GM19239 (cell line): ENCODE measurements around the gene HOXA1.

Experiments used
- DNase-seq: peaks from one replicate; pipeline ENCODE4 v3.0.0; 2011; ENCODE audit warnings: low spot score; ENCODE audit not compliant: insufficient read length
- FAIRE-seq: peaks from 2 replicates; lab custom pipeline; 2011; peaks lifted over from hg19 to GRCh38; lab: Jason Lieb, UNC

Gene HOXA1

GRCh38 chr7:27107391-27108381, 11.9 kb upstream of the HOXA1 start:
- DNase-seq (no peak), FAIRE-seq (no peak)

DNA sequence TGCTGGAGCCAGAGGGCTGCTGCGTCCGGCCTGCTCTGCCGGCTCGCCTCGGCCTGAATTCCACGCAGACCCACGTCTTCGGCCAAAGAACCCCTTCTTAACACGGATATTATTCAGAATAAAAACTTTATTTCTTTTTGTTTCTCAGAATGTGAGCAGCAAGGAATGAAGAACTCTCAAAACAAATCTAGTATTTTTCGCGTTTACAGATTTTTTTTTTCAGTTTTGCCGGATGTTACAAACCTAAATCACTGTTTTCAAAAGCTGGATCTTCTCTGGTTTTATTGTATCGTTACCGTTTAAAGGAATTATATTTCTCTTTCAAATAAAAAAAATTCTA, 11.1 kb upstream of the HOXA1 start:
- FAIRE-seq (no peak), DNase-seq (no peak)

DNA sequence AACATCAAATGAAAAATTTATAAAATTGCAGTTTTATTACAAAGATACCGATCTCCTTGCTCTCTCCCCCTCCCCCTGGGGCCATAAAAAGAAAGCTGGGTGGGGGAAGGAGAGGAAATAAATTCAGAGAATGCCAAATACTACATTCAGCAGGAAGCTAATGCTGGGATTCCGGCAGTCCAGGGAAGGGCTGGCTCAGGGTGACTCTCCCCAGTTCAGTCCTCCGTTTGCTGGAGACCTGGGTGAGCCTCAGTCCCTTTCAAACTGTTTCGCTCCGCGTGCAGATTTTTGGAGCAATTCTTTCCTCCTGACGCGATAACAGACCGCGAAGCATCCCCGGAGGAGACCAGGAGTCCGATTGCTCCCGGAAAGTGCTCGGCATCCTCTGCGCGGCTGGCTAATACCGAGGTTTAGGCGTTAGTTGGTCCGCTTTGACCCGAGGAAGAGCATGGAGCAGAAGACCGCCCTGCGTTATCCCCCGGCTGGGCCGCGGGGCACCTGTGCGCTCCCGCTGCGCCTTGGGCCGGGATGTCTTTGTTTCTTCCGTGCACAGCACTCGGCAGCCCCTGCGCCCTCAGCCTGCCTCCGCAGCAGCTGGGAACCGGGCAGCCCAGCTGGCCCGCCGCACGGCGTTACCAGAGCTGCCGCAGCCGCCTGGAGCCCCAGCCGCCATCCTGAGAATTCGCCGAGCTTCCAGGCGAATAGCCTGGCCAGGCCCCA, 10.5 kb upstream of the HOXA1 start:
- FAIRE-seq (no peak), DNase-seq (no peak)

- FAIRE-seq: no peak
These were observed 9.7 kb upstream of the HOXA1 start for GRCh38 chr7:27105301-27106031.

GRCh38 chr7:27104341-27105058, 8.7 kb upstream of the HOXA1 start:
- no peak for FAIRE-seq
- no peak for DNase-seq

More at GRCh38 chr7:27105301-27106031, 9.7 kb upstream of the HOXA1 start:
- no peak for DNase-seq

DNA sequence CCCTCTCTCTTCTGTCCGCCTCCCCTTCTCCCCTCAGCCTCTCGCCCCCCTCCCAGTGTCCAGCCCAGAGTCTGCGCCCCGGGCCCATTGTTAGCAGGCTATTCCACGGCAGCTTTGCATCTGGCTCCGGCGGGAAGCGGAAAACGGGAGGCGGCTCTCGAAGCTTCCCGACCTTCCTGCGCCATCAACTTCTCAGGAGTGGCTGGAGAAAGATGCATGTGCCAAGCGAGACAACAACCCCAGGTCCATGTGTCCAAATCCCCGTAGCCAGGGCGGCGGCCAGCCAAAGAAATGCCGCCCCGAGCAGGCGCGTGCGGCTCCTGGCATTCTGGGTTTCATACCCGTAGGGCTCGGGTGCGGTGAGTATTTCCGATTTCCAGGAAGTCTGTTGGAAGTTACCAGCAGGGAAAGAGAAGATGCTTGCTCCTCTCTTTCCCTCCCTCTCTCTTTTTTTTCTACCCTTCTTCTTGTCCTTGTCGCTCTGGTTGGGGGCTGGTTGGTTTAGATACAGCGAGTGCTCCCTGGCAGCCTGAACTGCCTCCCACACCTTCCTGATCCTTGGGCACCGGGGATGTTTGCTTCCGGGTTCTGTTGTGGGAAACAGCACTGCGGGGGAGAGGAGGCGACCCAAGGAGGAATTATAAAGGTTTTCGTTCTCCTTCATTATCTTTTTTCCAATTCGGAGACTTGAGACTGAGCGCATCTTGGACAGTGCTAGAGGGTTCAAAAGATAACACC, 7.9 kb upstream of the HOXA1 start:
- no peak for DNase-seq
- FAIRE-seq: no peak

- FAIRE-seq (no peak), DNase-seq (no peak)
These were observed 7.0 kb upstream of the HOXA1 start, which contains the start of gene HOXA2 for GRCh38 chr7:27102581-27103442. Gene HOXA2, minus strand, starts transcription at chr7:27102683. Its CDS starts 183 bp downstream, at chr7:27102500.

GRCh38 chr7:27101957-27102580, 6.3 kb upstream of the HOXA1 start:
- FAIRE-seq (no peak), DNase-seq (no peak)

GRCh38 chr7:27101171-27101956, 5.6 kb upstream of the HOXA1 start:
- no peak for DNase-seq
- no peak for FAIRE-seq

DNA sequence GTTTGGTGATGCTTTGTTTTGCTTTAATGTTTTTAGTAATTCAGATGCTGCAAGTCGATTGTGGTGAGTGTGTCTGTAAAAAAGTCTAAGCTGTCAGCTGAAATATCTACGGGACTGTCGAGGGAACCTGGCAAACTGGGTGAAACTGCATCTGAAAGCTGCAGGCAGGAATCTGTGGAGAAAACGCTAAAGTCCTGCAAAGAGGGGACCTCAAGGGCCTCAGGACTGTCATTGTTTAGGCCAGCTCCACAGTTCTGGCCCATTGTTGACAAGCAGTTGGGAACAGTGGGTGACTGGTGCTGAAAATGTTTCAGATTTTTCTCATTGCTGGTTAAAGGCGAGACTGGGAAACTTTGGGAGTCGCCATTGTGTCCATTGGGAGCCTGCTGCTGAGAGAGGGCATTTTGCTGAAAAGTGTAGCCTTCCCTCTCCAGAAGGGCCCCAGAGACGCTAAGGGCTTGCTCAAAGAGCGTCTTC, 4.9 kb upstream of the HOXA1 start:
- FAIRE-seq (no peak), DNase-seq (no peak)

DNA sequence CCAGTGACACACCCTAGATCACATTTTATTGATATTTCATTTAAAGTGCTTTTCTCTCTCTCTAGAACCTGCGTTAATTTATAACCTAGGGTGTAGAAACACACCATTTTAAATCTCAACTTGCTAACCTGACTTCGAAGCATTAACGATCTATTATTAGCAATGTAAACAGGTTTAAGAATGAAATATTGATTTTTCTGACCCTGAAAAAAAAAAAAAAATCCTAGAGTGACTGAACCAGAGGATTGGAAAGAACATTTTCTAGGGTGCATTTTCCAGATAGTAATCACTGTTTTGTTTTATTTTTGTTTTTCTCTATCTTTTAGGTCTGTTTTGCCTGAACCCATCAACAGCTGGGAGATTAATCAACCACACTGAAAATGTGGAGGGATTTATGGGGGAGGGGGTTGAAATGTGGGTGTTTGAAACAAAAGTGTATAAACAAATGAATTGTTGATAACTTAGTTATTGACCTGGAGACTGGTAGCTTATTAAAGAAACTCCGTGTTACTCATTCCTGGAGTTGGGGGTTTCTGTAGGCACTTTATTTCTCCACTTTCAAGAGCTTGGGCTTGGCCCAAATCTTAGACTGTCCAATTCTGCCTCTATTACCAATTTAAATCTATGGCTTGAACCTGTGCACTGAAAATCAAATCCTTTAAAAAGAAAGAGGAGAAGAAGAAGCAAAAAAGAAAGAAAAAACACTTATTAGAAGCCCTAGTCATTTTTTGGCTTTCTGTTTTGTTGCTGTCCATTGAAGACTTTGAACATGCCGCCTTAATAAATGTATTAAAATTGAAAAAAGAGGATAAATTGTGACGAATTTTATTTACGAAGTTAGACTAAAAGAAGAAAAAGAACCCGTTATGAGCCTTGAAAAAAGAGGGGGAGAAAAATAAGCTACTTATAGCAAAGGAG, 3.9 kb upstream of the HOXA1 start:
- DNase-seq (no peak), FAIRE-seq (no peak)

DNA sequence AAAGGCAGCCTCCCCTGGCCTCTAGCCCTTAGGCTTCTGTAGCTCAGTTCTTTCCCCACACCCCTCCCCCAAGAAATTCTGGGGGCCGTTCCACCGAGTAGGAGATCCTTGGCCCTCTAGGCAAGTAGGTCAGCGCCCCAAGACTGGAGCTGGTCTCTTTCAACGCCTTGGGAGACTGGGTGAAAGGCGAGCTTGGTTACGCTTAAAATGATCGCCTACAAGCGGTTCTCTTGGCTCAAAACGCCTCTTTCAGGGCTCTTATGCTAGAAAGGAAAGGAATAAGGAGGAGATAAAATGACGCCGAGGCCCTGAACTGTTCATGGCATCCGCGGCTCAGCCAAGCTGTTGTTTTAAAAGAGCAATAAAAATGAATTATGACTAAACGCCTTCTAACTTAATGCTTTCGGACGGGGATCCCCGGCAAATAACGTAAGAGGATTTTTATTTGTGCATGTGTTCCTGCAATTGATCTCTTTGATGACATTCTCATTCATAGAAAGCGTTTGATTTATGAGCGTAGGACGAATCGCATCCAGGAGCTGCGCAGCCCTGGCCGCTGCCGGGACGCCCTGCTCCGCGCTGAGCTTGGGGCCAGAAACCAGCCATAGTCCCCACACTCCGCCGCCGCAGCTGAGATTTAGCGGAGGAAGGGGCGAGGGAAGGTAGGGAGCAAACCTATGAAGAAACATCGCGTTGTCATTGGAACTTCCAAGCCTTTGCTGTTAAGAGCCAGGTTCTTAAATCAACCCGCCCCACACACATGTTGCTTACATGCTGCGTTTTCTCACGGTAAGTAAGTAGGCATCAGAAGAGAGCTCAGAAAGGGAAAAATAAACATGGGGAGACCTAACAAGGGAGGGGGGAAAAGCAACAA, 3.0 kb upstream of the HOXA1 start:
- DNase-seq (no peak), FAIRE-seq (no peak)

GRCh38 chr7:27097686-27098577, 2.1 kb upstream of the HOXA1 start:
- DNase-seq (no peak), FAIRE-seq (no peak)
